Gastroesophageal sphincter (tissue), 4 donors: ENCODE results near the gene CRIM1. TPM values are rescaled to one million over a fixed set of nuclear protein-coding genes. Genes with fewer than 3 reads are reported as not detected.

Experiments used
- ATAC-seq: fragments of 150-250 bp; one replicate; pipeline ENCODE4 v1.9.1; 2016; ENCODE audit warnings: mild to moderate bottlenecking, moderate library complexity
- H3K27ac ChIP-seq, 4 donors: fragments of 200-600 bp; sonication (generic) in 3 of 4; 1 replicate in 3 of 4; 2 replicates in 1 of 4; pipeline ENCODE4 v1.5.1; 2016 to 2019
- H3K27me3 ChIP-seq: fragments of 200-600 bp; sonication (generic); one replicate; pipeline ENCODE4 v1.5.1; 2019
- H3K36me3 ChIP-seq, 2 donors: fragments of 200-600 bp; sonication (generic); one replicate each; pipeline ENCODE4 v1.5.1; 2019; ENCODE audit warnings: control low read depth in 1 of 2
- H3K4me1 ChIP-seq, 3 donors: fragments of 200-600 bp; sonication (generic); 1 replicate in 2 of 3; 2 replicates in 1 of 3; pipeline ENCODE4 v1.5.1; 2016 to 2019; ENCODE audit warnings: control low read depth in 2 of 3
- H3K4me3 ChIP-seq, 2 donors: fragments of 200-600 bp; sonication (generic); one replicate each; pipeline ENCODE4 v1.5.1; 2019; ENCODE audit warnings: mild to moderate bottlenecking in 1 of 2, moderate library complexity in 1 of 2
- H3K9me3 ChIP-seq, 3 donors: fragments of 200-600 bp; sonication (generic); one replicate each; pipeline ENCODE4 v1.5.1; 2017 to 2019; ENCODE audit warnings: control low read depth in 2 of 3
- EP300 ChIP-seq: sonication (generic); formaldehyde crosslinking; IDR thresholded peaks from one replicate; pipeline ENCODE4 v1.6.1; 2017; ENCODE audit warnings: antibody characterized with exemption, mild to moderate bottlenecking
- POLR2A ChIP-seq, 2 donors: fragments of 450-650 bp; IDR thresholded peaks; one replicate each; pipeline ENCODE4 v1.6.1; 2017; ENCODE audit warnings: antibody characterized with exemption in 2 of 2, mild to moderate bottlenecking in 2 of 2, moderate library complexity in 1 of 2
- POLR2AphosphoS5 ChIP-seq: sonication (generic); formaldehyde crosslinking; IDR thresholded peaks from one replicate; pipeline ENCODE4 v1.6.1; 2017; ENCODE audit warnings: antibody characterized with exemption
- WGBS, 2 donors: methylation state at CpG; one replicate each; pipeline ENCODE4 v1.1.5; 2018; ENCODE audit warnings: low coverage in 1 of 2; 5-methylcytosine and 5-hydroxymethylcytosine counted together
- total RNA-seq, 4 donors: library from RNA; depleted of rRNA; stranded (reverse); fragments of >200 nt; gene quantifications; one replicate each; pipeline ENCODE4 v1.1.0, GENCODE V29; 2016
- TF ChIP-seq, protein P1 (sequence below), 4 experiments: fragments of 200-600 bp in 2 of 4; fragments of 450-650 bp in 2 of 4; sonication (generic) in 1 of 4; IDR thresholded peaks; one replicate each; pipeline ENCODE4 v1.5.1; 2017 to 2019; ENCODE audit warnings: antibody characterized with exemption in 4 of 4, mild to moderate bottlenecking in 2 of 4, moderate library complexity in 2 of 4

Gene CRIM1
- total RNA-seq, 4 donors from 2014 or later, result 150 to 342 (median 203) TPM

DNA sequence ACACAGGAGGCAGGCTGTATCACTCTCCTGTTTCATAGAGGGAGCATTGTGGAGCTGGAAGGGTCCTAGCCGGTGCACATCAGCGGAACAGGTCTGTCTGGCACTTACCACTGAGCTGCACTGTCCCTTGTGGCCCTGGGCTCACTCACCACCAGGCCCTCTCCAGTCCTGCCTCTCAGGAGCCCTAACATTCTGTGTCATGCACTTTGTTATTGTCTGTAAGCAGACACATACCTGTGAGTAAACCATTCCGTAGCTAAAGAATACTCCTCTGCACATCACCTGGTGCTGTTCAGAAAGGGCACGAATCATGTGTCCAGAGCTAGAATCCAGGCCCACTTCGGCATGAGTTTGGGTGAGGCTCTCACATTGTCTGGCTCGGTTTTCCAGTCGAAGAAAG, 93.6 kb downstream of the CRIM1 start:
- peaks cover 4 to 44% of the 10 kb centered on the region in 2 donors for H3K36me3 ChIP-seq
- peaks cover 25 to 71% (median 31%) of the 10 kb centered on the region in 3 donors for H3K4me1 ChIP-seq
- no peaks in the 10 kb centered on the region for H3K9me3 ChIP-seq
- TF ChIP-seq POLR2A (IDR thresholded peaks at IDR 0.05), result no peak
- no peak for TF ChIP-seq EP300
- TF ChIP-seq, protein P1, sequence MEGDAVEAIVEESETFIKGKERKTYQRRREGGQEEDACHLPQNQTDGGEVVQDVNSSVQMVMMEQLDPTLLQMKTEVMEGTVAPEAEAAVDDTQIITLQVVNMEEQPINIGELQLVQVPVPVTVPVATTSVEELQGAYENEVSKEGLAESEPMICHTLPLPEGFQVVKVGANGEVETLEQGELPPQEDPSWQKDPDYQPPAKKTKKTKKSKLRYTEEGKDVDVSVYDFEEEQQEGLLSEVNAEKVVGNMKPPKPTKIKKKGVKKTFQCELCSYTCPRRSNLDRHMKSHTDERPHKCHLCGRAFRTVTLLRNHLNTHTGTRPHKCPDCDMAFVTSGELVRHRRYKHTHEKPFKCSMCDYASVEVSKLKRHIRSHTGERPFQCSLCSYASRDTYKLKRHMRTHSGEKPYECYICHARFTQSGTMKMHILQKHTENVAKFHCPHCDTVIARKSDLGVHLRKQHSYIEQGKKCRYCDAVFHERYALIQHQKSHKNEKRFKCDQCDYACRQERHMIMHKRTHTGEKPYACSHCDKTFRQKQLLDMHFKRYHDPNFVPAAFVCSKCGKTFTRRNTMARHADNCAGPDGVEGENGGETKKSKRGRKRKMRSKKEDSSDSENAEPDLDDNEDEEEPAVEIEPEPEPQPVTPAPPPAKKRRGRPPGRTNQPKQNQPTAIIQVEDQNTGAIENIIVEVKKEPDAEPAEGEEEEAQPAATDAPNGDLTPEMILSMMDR (IDR thresholded peaks at IDR 0.05), result no peak
- no peak for TF ChIP-seq POLR2AphosphoS5
- 84 to 85% methylated on average over 5 to 6 of the region's 7 CpGs for WGBS, 2 donors
- no peak overlapping the region for H3K4me3 ChIP-seq
- no peaks in the 10 kb centered on the region for H3K27me3 ChIP-seq
- peak overlapping the region; percentile 72 to 88 (median 80) for H3K27ac ChIP-seq
- ATAC-seq, result no peak

DNA sequence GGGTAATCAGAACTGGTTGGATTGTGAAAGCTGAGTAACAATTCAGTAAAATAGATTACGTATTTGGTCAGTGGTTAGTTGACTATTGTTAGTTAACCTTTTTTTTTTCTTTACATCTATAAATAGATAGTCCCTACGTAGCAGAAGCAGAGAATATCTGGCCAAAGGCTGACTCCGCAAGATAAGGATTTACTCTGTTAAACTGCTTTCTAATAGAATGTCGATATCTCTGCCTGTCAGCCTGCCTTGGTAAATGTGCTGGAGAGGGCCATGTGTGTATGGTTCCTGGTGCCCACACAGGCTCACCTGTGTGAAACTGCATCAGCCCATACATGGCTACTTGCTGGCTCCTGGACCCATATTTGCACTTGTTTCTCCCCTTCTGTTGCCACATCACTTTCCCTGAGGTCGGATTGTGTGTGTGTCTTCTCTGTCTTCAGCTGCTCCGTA, 94.4 kb downstream of the CRIM1 start:
- TF ChIP-seq POLR2A (IDR thresholded peaks at IDR 0.05) (no peak), POLR2AphosphoS5 (no peak), EP300 (no peak)
- TF ChIP-seq, protein P1 (IDR thresholded peaks at IDR 0.05), result no peak
- H3K27ac ChIP-seq, result peak overlapping the region; percentile 77 to 88 (median 82)
- no peak overlapping the region for H3K4me3 ChIP-seq
- H3K4me1 ChIP-seq, result peaks cover 25 to 73% (median 39%) of the 10 kb centered on the region in 3 donors
- H3K9me3 ChIP-seq, result no peaks in the 10 kb centered on the region
- ATAC-seq, result no peak
- H3K27me3 ChIP-seq, result no peaks in the 10 kb centered on the region
- 39 to 47% methylated on average over 4 to 6 of the region's 6 CpGs for WGBS, 2 donors
- H3K36me3 ChIP-seq, result peaks cover 4 to 41% of the 10 kb centered on the region in 2 donors

DNA sequence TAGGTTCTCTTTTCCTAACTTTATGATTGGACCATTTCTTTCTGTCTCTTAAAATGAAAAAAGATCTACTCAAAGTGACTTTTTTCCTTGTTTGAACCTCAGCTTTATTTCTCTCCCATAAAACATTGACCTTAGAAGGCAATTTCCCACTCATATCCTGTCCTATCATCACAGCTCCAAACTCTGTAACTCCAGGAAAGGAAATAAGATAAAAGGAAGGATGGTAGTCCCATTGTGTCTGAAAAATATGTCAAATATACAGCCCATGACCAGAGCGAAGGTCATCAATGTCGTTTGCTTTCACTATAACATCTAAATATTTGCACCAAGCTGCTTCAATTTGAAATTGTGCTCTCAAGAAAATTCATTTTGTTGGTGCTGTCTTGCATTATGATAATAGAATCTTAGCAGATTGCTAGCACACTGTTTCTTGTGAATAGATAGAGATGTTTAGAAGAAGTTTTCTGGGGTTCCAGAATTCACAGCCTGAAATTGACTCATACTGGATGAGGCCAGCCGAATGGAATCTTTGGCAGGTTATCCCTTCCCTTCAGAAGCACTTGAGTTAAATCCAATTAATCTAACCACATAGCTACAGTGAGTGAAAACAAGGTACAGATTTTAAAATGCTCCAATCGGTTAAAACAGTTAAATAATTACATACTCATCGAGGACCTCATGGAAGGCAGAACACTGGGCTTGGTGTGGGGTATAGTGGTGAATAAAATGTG, 95.1 kb downstream of the CRIM1 start:
- Histone ChIP-seq H3K36me3 (peaks cover 4 to 35% of the 10 kb centered on the region in 2 donors), H3K4me3 (no peak overlapping the region), H3K27me3 (no peaks in the 10 kb centered on the region), H3K9me3 (no peaks in the 10 kb centered on the region), H3K4me1 (peaks cover 29 to 80% (median 43%) of the 10 kb centered on the region in 3 donors), H3K27ac (peak overlapping the region; percentile 77 to 88 (median 82))
- TF ChIP-seq POLR2AphosphoS5 (no peak), EP300 (no peak), POLR2A (IDR thresholded peaks at IDR 0.05) (no peak)
- TF ChIP-seq, protein P1 (IDR thresholded peaks at IDR 0.05), result no peak
- no peak for ATAC-seq
- 38 to 45% methylated on average over 5 of the region's 5 CpGs for WGBS, 2 donors

DNA sequence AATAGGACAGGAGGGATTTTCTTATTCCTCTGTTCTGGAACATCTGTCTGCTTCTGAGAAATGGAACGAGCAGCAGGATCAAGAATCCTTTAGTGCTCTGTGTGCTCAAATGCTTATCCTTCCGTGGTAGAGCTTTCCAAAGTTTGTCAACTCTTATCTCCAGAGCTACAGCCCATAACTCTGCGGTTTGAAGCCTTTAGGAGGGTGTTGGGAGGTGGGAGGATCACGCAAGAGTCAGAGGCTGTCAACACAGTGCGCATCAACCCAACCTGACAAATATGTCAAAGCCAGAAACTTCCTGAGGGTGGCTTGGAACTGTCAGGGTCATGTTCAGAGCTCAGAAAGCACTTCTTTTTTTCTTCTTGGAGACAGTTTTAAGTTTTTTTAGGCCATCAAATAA, 95.9 kb downstream of the CRIM1 start:
- no peaks in the 10 kb centered on the region for H3K27me3 ChIP-seq
- peaks cover 4 to 30% of the 10 kb centered on the region in 2 donors for H3K36me3 ChIP-seq
- peaks cover 35 to 88% (median 52%) of the 10 kb centered on the region in 3 donors for H3K4me1 ChIP-seq
- WGBS, 2 donors, result 32 to 68% methylated on average over 2 to 5 of the region's 5 CpGs
- no peaks in the 10 kb centered on the region for H3K9me3 ChIP-seq
- H3K4me3 ChIP-seq, result no peak overlapping the region
- TF ChIP-seq, protein P1 (IDR thresholded peaks at IDR 0.05), result no peak
- no peak for TF ChIP-seq POLR2AphosphoS5
- no peak for TF ChIP-seq POLR2A (IDR thresholded peaks at IDR 0.05)
- no peak for TF ChIP-seq EP300
- no peak for ATAC-seq
- peak overlapping the region; percentile 77 to 88 (median 82) for H3K27ac ChIP-seq

DNA sequence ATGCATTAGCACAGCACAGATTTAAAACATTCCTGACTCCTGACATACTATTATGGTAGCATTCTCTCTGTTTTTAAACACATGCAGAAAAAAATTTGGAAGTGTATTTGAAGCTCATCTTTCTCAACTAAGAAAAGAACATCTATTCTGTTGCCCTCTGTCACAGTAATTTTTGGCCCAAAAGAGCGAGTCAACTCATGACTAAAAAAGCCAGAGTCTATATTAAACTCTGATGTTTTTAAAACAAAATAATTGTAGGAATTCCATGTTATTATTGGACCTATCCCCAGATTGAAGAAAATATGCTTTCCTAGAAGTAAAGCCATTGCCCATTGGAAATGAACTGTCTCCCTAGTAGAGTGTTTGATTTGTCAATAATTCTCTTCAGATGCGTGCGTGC, 96.7 kb downstream of the CRIM1 start:
- WGBS, 2 donors, result 36 to 62% methylated on average over 3 of the region's 3 CpGs
- H3K36me3 ChIP-seq, result peaks cover 4 to 24% of the 10 kb centered on the region in 2 donors
- H3K4me1 ChIP-seq, result peaks cover 35 to 96% (median 54%) of the 10 kb centered on the region in 3 donors
- no peak for ATAC-seq
- H3K27ac ChIP-seq, result peak overlapping the region; percentile 25 to 83 (median 58)
- H3K4me3 ChIP-seq, result no peak overlapping the region
- no peaks in the 10 kb centered on the region for H3K9me3 ChIP-seq
- no peaks in the 10 kb centered on the region for H3K27me3 ChIP-seq
- TF ChIP-seq, protein P1 (IDR thresholded peaks at IDR 0.05), result no peak
- no peak for TF ChIP-seq EP300
- no peak for TF ChIP-seq POLR2A (IDR thresholded peaks at IDR 0.05)
- no peak for TF ChIP-seq POLR2AphosphoS5
